Smooth muscle cell (in vitro differentiated cells): Measurements from ENCODE around the gene ATP6V0E2. TPM values are rescaled to one million over a fixed set of nuclear protein-coding genes. Genes with fewer than 3 reads are reported as not detected.

Source experiments
- DNase-seq: peaks from one replicate; lab custom pipeline; 2025; ENCODE audit not compliant: unreplicated experiment; lab: John Stamatoyannopoulos, UW
- H2AFZ ChIP-seq: fragments of 200-600 bp; sonication (generic); 2 replicates; pipeline ENCODE4 v1.6.0; 2016; ENCODE audit warnings: antibody characterized with exemption, low read depth, mild to moderate bottlenecking
- H3F3A ChIP-seq: fragments of 200-600 bp; sonication (generic); 2 replicates; pipeline ENCODE4 v1.6.0; 2017; ENCODE audit warnings: antibody characterized with exemption, low read depth
- H3K27ac ChIP-seq: fragments of 200-600 bp; sonication (generic); 2 replicates; pipeline ENCODE4 v1.5.1; 2016; ENCODE audit warnings: low read depth, mild to moderate bottlenecking
- H3K27me3 ChIP-seq: fragments of 200-600 bp; sonication (generic); 2 replicates; pipeline ENCODE4 v1.6.1; 2016; ENCODE audit warnings: low read depth, mild to moderate bottlenecking
- H3K36me3 ChIP-seq: fragments of 200-600 bp; sonication (generic); 2 replicates; pipeline ENCODE4 v1.5.1; 2016; ENCODE audit warnings: low read depth
- H3K4me1 ChIP-seq: fragments of 200-600 bp; sonication (generic); 2 replicates; pipeline ENCODE4 v1.5.1; 2016; ENCODE audit warnings: low read depth
- H3K4me2 ChIP-seq: fragments of 200-600 bp; sonication (generic); 2 replicates; pipeline ENCODE4 v1.6.0; 2016; ENCODE audit warnings: mild to moderate bottlenecking
- H3K4me3 ChIP-seq: fragments of 200-600 bp; sonication (generic); 2 replicates; pipeline ENCODE4 v1.5.1; 2016; ENCODE audit warnings: mild to moderate bottlenecking
- H3K79me2 ChIP-seq: fragments of 200-600 bp; sonication (generic); 2 replicates; pipeline ENCODE4 v1.6.0; 2016; ENCODE audit warnings: low read depth, mild to moderate bottlenecking
- H3K9ac ChIP-seq: fragments of 200-600 bp; sonication (generic); 2 replicates; pipeline ENCODE4 v1.6.0; 2016; ENCODE audit warnings: low read depth
- H3K9me3 ChIP-seq: fragments of 200-600 bp; sonication (generic); replicated peaks from 2 replicates; pipeline ENCODE4 v1.5.1; 2016; ENCODE audit warnings: low read depth
- H4K20me1 ChIP-seq: fragments of 200-600 bp; sonication (generic); 2 replicates; pipeline ENCODE4 v1.6.0; 2016; ENCODE audit warnings: low read depth
- CTCF ChIP-seq: fragments of 200-600 bp; sonication (generic); IDR thresholded peaks from 2 replicates; pipeline ENCODE4 v1.5.1; 2017; ENCODE audit warnings: borderline replicate concordance, mild to moderate bottlenecking, antibody characterized with exemption; ENCODE audit not compliant: insufficient read depth, poor library complexity, severe bottlenecking
- WGBS: methylation state at CpG from one replicate; pipeline ENCODE4 v1.1.7; 2016; ENCODE audit warnings: low lambda C conversion rate; 5-methylcytosine and 5-hydroxymethylcytosine counted together
- polyA plus RNA-seq: library from polyadenylated mRNA; unstranded; fragments of >200 nt; fragmentation: Nextera tagmentation; extraction: Ambion mirVana; gene quantifications from 2 replicates; pipeline ENCODE4 v1.2.1, GENCODE V29; 2016
- total RNA-seq: library from RNA; depleted of rRNA; stranded (reverse); fragments of >200 nt; gene quantifications from 2 replicates; pipeline ENCODE4 v1.2.3, GENCODE V29; 2014

ATP6V0E2 gene
- total and polyA plus RNA-seq, 2 experiments from 2014 or later, result 4.6 TPM

DNA sequence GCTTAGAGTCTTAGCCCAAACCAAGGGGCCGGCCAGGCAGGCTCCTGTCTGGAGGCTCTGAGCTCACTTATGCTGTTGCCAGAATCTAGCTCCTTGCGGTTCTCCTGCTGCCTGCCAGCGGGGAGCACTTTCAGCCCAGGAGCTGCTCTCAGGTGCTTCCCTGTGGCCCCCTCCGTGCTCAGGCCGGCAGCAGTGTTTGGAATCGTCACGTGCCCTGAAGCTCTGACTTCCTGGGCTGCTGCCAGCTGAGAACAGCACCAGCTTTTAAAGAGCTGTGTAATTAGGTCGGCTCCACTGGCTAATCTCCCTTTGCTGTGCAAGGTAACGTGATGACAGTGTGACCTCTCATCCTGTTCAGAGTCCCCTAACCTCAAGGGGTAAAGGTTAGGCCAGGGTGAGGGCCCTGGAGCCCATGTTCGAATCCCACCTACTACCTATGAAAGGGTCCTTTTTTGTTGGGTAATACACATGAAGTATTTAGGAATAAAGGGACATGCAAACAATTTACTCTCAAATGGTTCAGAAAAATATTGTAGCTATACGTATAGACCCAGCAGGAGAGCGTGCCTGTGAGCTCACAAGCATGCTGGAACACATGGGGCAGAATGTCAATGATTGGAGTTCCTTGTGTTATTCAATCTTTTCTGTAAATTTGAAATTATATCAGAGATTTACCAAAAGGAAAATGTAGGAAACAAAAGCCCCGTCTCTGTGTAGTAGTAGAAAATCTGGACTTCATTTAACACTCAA is 19.0 kb upstream of the ATP6V0E2 start:
- H3K27ac ChIP-seq, result no peak overlapping the region
- no peaks in the 10 kb centered on the region for H3F3A ChIP-seq
- 26% methylated on average over 13 of the region's 13 CpGs for WGBS
- H3K4me3 ChIP-seq, result no peak overlapping the region
- H3K9me3 ChIP-seq, result no peaks in the 10 kb centered on the region
- H3K4me2 ChIP-seq, result peak overlapping the region; percentile 39
- H3K27me3 ChIP-seq, result no peaks in the 10 kb centered on the region
- no peak for TF ChIP-seq CTCF
- DNase-seq, result no peak
- no peaks in the 10 kb centered on the region for H3K79me2 ChIP-seq
- H2AFZ ChIP-seq, result no peak overlapping the region
- no peaks in the 10 kb centered on the region for H3K36me3 ChIP-seq
- peaks cover 16% of the 10 kb centered on the region for H3K4me1 ChIP-seq
- no peak overlapping the region for H3K9ac ChIP-seq
- no peaks in the 10 kb centered on the region for H4K20me1 ChIP-seq

DNA sequence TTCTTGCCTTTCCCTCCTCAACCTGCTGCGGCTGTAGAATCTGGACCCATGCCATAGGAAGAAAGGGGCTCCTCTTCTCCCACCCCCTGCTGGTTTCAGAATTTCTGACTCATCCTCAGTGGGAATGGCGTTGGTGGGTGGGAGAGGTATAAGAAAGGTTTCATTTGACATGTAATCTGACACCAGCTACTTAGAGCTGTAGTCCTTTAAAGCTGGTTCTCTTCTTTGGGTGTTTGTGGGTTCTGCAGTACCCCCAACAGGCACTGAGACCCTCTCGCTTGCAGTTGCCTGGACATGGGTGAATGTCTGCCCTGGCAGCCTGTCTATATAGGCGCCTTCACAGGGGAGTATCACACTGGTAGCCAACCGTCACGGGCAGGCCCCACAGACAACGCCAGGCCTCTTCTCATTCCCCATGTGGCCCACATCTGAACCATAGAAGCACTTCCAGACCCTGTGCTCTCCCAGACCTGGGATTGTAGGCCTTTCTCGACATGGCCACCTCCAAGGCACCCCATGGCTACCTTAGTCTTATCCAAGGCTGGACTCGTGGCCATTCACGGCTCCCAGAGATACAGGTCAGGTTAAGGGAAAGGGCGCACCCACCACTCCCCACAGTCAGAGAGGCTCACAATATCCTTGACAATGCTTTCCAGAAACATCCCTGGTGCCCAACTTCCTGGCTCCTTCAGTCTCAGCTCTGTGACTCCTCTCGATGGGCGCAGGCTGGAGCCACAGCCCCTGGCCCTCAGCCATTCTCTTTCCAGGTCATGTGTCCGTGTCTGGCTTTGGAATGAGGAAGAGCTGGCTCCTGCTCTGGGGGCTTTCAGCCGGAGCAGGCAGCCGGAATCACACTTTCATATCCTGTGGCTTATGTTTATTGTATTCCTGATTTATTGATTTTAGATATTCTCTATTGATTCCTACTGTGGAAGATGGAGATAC is 18.1 kb upstream of the ATP6V0E2 start:
- H3K9ac ChIP-seq, result no peak overlapping the region
- no peaks in the 10 kb centered on the region for H3K27me3 ChIP-seq
- DNase-seq, result no peak
- no peaks in the 10 kb centered on the region for H4K20me1 ChIP-seq
- H3K4me1 ChIP-seq, result peaks cover 16% of the 10 kb centered on the region
- no peaks in the 10 kb centered on the region for H3F3A ChIP-seq
- no peak overlapping the region for H3K4me3 ChIP-seq
- H3K27ac ChIP-seq, result no peak overlapping the region
- no peaks in the 10 kb centered on the region for H3K79me2 ChIP-seq
- H3K36me3 ChIP-seq, result no peaks in the 10 kb centered on the region
- 75% methylated on average over 16 of the region's 16 CpGs for WGBS
- H2AFZ ChIP-seq, result no peak overlapping the region
- no peak for TF ChIP-seq CTCF
- H3K4me2 ChIP-seq, result peak overlapping the region; percentile 39
- H3K9me3 ChIP-seq, result no peaks in the 10 kb centered on the region

- H2AFZ ChIP-seq, result no peak overlapping the region
- no peak overlapping the region for H3K27ac ChIP-seq
- no peak overlapping the region for H3K4me2 ChIP-seq
- H3K9me3 ChIP-seq, result no peaks in the 10 kb centered on the region
- peaks cover 16% of the 10 kb centered on the region for H3K4me1 ChIP-seq
- no peak overlapping the region for H3K4me3 ChIP-seq
- no peaks in the 10 kb centered on the region for H3K36me3 ChIP-seq
- H3K79me2 ChIP-seq, result no peaks in the 10 kb centered on the region
- no peaks in the 10 kb centered on the region for H3F3A ChIP-seq
- no peak for TF ChIP-seq CTCF
- 95% methylated on average over 8 of the region's 8 CpGs for WGBS
- no peaks in the 10 kb centered on the region for H4K20me1 ChIP-seq
- DNase-seq, result no peak
- H3K27me3 ChIP-seq, result no peaks in the 10 kb centered on the region
- no peak overlapping the region for H3K9ac ChIP-seq
Measured at GRCh38 chr7:149856583-149856982, 17.2 kb upstream of the ATP6V0E2 start.
